Suprapubic skin (tissue), 4 donors: Measurements from ENCODE around the gene LRRC4C. TPM values are rescaled to one million over a fixed set of nuclear protein-coding genes. Genes with fewer than 3 reads are reported as not detected.
"Not testable (repeated sequence)": the region's sequence is repeated elsewhere in the genome, so short reads cannot be mapped to it uniquely, and the experiment has no call there.

Experiments
- DNase-seq, 2 donors: peaks; one replicate each; pipeline ENCODE4 v3.0.0-alpha.2; 2019; ENCODE audit warnings: low spot score in 2 of 2
- H3K27ac ChIP-seq: fragments of 200-600 bp; sonication (generic); one replicate; pipeline ENCODE4 v1.5.1; 2019
- H3K27me3 ChIP-seq: fragments of 200-600 bp; sonication (generic); one replicate; pipeline ENCODE4 v1.5.1; 2019
- H3K36me3 ChIP-seq: fragments of 200-600 bp; sonication (generic); one replicate; pipeline ENCODE4 v1.5.1; 2019
- H3K4me1 ChIP-seq: fragments of 200-600 bp; sonication (generic); one replicate; pipeline ENCODE4 v1.5.1; 2019
- H3K4me3 ChIP-seq: fragments of 200-600 bp; sonication (generic); one replicate; pipeline ENCODE4 v1.5.1; 2019; ENCODE audit warnings: mild to moderate bottlenecking
- H3K9me3 ChIP-seq: fragments of 200-600 bp; sonication (generic); one replicate; pipeline ENCODE4 v1.5.1; 2019
- CTCF ChIP-seq, 2 donors: fragments of 200-600 bp in 1 of 2; fragments of 450-650 bp in 1 of 2; sonication (generic) in 1 of 2; IDR thresholded peaks; one replicate each; pipeline ENCODE4 v1.5.1; 2016 to 2019; ENCODE audit warnings: antibody characterized with exemption in 2 of 2, mild to moderate bottlenecking in 1 of 2, moderate library complexity in 1 of 2
- EP300 ChIP-seq: sonication (generic); formaldehyde crosslinking; IDR thresholded peaks from one replicate; pipeline ENCODE4 v1.6.1; 2017; ENCODE audit warnings: antibody characterized with exemption
- POLR2A ChIP-seq, 2 donors: fragments of 450-650 bp; IDR thresholded peaks; one replicate each; pipeline ENCODE4 v1.6.1; 2017; ENCODE audit warnings: antibody characterized with exemption in 2 of 2, mild to moderate bottlenecking in 2 of 2, moderate library complexity in 2 of 2
- POLR2AphosphoS5 ChIP-seq, 3 donors: sonication (generic); formaldehyde crosslinking; IDR thresholded peaks; one replicate each; pipeline ENCODE4 v1.6.1; 2017; ENCODE audit warnings: antibody characterized with exemption in 3 of 3
- WGBS: methylation state at CpG from one replicate; pipeline ENCODE4 v1.1.5; 2018; 5-methylcytosine and 5-hydroxymethylcytosine counted together
- total RNA-seq, 4 donors: library from RNA; depleted of rRNA; stranded (reverse); fragments of >200 nt; gene quantifications; one replicate each; pipeline ENCODE4 v1.1.0, GENCODE V29; 2016

Gene LRRC4C
- total RNA-seq, 4 donors from 2014 or later, result 0.19 to 1.1 (median 0.60) TPM; not detected in 1

- no peak for DNase-seq
- no peaks in the 10 kb centered on the region for H3K36me3 ChIP-seq
- TF ChIP-seq POLR2AphosphoS5 (IDR thresholded peaks at IDR 0.05) (no peak), POLR2A (IDR thresholded peaks at IDR 0.05) (no peak), CTCF (IDR thresholded peaks at IDR 0.05) (no peak), EP300 (no peak)
- H3K27me3 ChIP-seq, result no peaks in the 10 kb centered on the region
- H3K4me3 ChIP-seq, result no peak overlapping the region
- 89% methylated on average over 1 of the region's 1 CpG for WGBS
- no peaks in the 10 kb centered on the region for H3K9me3 ChIP-seq
- H3K4me1 ChIP-seq, result no peaks in the 10 kb centered on the region
- no peak overlapping the region for H3K27ac ChIP-seq
Measured at GRCh38 chr11:40569947-40570531, 889.4 kb downstream of the LRRC4C start.

GRCh38 chr11:40567392-40567791 is 892.1 kb downstream of the LRRC4C start:
- Histone ChIP-seq H3K4me3 (no peak overlapping the region), H3K4me1 (no peaks in the 10 kb centered on the region), H3K27ac (no peak overlapping the region), H3K9me3 (no peaks in the 10 kb centered on the region), H3K36me3 (no peaks in the 10 kb centered on the region), H3K27me3 (no peaks in the 10 kb centered on the region)
- no peak for TF ChIP-seq EP300
- no peak for TF ChIP-seq CTCF (IDR thresholded peaks at IDR 0.05)
- TF ChIP-seq POLR2AphosphoS5 (IDR thresholded peaks at IDR 0.05), result no peak
- no peak for TF ChIP-seq POLR2A (IDR thresholded peaks at IDR 0.05)
- no peak for DNase-seq
- 89% methylated on average over 1 of the region's 1 CpG for WGBS

- H3K4me3 ChIP-seq, result no peak overlapping the region
- no peak for DNase-seq
- H3K36me3 ChIP-seq, result no peaks in the 10 kb centered on the region
- H3K4me1 ChIP-seq, result no peaks in the 10 kb centered on the region
- H3K9me3 ChIP-seq, result no peaks in the 10 kb centered on the region
- TF ChIP-seq CTCF (IDR thresholded peaks at IDR 0.05), result no peak
- TF ChIP-seq EP300, result no peak
- no peak for TF ChIP-seq POLR2AphosphoS5 (IDR thresholded peaks at IDR 0.05)
- TF ChIP-seq POLR2A (IDR thresholded peaks at IDR 0.05), result no peak
- H3K27me3 ChIP-seq, result no peaks in the 10 kb centered on the region
- 68% methylated on average over 3 of the region's 3 CpGs for WGBS
- no peak overlapping the region for H3K27ac ChIP-seq
Measured at GRCh38 chr11:40544162-40544561, 915.3 kb downstream of the LRRC4C start.

- H3K9me3 ChIP-seq, result no peaks in the 10 kb centered on the region
- H3K36me3 ChIP-seq, result no peaks in the 10 kb centered on the region
- H3K4me3 ChIP-seq, result no peak overlapping the region
- H3K27me3 ChIP-seq, result no peaks in the 10 kb centered on the region
- TF ChIP-seq CTCF (IDR thresholded peaks at IDR 0.05) (no peak), EP300 (no peak), POLR2A (IDR thresholded peaks at IDR 0.05) (no peak), POLR2AphosphoS5 (IDR thresholded peaks at IDR 0.05) (no peak)
- H3K4me1 ChIP-seq, result no peaks in the 10 kb centered on the region
- WGBS, result 72% methylated on average over 1 of the region's 1 CpG
- H3K27ac ChIP-seq, result no peak overlapping the region
- DNase-seq, result no peak
Measured at GRCh38 chr11:40542821-40543220, 916.6 kb downstream of the LRRC4C start.

GRCh38 chr11:40537734-40538133 is 921.7 kb downstream of the LRRC4C start:
- TF ChIP-seq POLR2A (IDR thresholded peaks at IDR 0.05) (no peak), EP300 (no peak), POLR2AphosphoS5 (IDR thresholded peaks at IDR 0.05) (no peak), CTCF (IDR thresholded peaks at IDR 0.05) (no peak)
- Histone ChIP-seq H3K9me3 (no peaks in the 10 kb centered on the region), H3K36me3 (no peaks in the 10 kb centered on the region), H3K27me3 (no peaks in the 10 kb centered on the region), H3K27ac (no peak overlapping the region), H3K4me3 (no peak overlapping the region), H3K4me1 (no peaks in the 10 kb centered on the region)
- WGBS, result 85% methylated on average over 3 of the region's 3 CpGs
- DNase-seq, result no peak

- not testable (repeated sequence) for H3K4me3 ChIP-seq, H3K27me3 ChIP-seq, H3K36me3 ChIP-seq, H3K4me1 ChIP-seq, H3K27ac ChIP-seq, DNase-seq, H3K9me3 ChIP-seq
- 72% methylated on average over 6 of the region's 6 CpGs for WGBS
Measured at GRCh38 chr11:40522080-40522479, 937.4 kb downstream of the LRRC4C start.
